ENCODE results near the gene RTEL1.
A peak's percentile ranks its signal among the peaks of the same experiment; 100 is the strongest.
"Not testable (repeated sequence)": the region's sequence is repeated elsewhere in the genome, so short reads cannot be mapped to it uniquely, and the experiment has no call there.

The RTEL1 gene

DNA sequence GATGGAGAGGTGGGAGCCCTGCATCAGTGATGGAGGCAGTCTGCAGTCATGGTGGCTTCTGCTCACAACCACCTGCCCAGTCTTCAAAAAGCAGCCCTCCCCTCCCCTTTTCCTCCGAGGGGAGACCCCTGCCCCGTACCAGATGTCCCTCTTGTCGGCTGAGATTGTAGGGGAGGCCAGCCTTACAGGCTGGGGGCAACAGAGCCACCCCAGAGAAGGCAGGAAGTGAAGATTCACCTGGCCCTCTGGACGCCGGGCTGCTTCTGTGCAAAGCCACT is 42.9 kb downstream of the RTEL1 start:
- no peak for DNase-seq (ENCODE audit: low read depth)

DNA sequence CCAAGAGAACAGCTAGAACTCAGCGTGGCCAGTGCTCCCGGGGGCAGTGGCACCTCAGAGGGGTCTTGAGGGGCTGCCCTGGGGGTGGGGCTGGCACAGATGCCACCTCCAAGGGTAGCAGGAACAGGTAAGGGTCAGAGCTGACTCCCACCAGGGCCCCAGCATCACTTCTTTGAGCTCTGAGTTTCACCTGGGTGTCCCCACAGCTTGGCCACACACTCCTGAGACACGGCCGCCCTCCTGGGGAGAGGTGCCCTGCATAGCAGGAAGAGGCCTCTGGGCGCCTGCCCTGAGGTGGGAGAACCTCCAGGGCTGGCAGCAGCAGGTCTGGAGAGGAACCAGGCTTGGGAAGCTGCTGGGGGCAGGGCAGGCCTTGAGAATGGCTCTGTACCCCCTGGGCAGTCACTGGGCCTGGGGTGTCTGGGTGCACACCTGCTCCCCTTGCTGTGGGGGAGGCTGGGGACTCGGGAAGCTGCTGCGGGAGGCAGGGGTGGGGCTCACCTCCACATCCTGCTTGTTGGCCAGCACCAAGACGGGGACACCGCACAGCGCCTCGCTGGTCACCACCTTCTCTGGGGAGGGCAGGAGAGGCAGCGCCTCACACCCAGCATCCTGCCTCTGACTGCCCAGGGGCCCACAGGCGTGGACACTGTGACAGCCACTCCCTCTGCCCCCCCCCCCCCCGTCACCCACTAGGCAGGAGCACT is 43.4 kb downstream of the RTEL1 start:
- no peak for DNase-seq (ENCODE audit: low read depth)

DNA sequence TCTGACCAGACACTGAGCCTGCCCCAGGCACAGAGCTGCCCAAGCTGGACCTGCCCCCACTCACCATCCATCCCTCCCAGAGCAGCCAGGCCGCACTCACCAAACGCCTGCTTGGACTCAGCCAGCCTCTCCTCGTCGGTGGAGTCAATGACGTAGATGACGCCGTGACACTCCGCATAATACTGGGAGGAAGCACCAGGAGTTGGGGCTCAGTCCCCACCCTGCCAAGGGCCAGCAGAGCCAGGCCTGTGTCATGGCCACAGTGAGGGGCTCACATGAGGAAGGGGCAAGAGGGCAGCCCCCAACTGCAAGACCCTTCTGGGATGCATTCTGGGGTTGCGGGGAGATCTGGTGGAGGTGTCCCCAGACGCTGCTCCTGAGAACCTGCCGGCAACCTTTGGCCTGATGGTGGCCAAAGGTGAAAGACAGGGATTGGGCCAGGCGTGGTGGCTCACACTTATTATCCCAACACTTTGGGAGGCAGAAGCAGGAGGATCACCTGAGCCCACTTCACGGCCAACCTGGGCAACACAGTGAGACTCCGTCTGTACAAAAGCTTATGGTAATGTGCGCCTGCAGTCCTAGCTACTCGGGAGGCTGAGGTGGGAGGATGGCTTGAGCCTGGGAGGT is 44.0 kb downstream of the RTEL1 start:
- DNase-seq (ENCODE audit: low read depth), result no peak

DNA sequence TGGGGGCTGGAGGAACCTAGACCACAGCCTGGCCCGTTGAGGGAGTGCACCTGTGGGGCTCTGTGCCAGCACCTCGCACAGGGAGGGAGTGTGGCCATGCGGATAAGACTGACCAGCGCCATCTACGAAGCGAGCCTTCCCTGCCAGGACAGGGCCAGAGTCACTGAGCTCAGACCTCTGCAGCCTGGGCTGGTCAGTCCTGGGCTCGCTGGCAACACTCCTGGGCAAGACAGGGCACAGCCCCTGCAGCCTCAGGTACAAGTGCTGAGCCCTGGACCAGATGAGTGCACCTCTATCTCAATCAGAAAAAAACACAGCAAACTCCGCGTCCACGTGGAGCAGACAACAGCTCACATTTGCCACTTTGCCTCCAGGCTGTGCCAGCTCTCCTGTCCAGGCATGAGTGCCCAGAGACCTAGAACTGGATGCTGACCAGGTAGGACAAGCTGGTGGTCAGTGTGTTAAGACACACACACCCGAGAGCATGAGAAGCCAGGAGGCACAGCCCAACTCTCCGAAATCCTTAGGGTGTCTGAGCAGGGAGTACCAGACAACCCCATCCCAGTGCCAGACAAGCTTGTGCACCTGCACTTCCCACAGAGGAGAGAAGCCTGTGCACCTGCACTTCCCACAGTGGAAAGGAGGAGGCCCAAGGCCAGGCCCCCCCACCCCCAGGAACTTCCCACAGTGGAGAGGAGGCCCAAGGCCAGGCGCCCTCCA is 44.8 kb downstream of the RTEL1 start:
- no peak for DNase-seq (ENCODE audit: low read depth)

DNA sequence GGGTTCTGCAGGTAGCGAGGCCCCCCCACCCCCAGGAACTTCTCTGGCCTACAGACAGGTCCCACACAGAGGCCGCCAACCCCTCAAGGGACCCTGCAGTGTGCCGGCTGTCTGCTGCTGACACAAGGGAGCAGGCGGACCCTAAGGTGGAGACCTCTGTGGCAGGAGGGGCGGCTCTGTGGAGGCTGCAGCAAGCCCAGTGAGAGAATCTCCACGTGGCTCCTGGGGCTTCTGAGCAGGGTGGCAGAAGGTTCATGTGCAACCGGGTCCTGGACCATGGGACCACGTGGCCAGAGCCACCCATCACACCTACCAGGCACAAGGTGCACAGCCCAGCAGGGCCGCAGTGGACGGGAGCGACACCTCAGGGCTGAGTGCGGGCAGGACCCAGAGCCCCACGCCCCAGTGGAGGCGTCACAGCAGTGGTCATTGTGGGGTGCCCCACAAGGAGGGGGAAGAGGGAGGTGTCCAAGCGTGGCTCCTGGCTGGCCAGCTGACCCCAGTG is 45.4 kb downstream of the RTEL1 start:
- no peak for DNase-seq (ENCODE audit: low read depth)

DNA sequence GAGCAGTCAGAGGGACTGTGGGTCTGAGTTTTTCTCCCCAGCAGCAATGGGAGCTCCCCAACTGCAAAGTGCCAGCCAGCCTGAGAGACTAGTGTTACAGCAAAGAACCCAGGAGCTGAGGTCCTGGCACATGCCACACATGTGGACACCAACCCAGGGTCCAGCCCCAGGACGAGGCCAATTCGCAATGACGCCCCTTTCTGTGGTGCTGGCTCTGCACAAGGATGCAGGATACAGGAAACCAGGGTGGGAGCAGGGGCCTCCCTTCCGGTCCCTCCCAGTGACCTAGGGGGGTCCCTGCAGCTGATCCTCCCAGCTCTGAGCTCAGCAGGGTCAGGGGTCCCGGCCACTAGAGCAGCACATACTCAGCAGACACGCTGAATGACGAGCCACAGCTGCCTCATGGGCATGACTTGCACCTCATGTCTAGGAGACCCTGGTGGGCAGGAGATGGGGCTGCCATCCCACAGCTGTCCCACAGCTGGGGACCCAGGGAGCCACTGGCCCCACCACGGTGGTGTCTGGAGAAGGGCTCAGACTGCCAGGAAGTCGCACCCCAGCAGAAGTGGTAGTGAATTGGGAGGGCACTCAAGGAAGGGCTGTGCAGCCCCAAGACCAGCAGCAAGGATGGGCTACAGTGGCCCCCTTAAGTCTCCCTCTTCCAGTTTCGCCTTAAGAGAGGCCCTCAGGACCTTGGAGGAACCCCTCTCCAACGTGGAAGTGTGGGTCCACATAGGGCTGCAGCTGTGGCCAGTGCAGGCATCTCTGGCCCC is 46.0 kb downstream of the RTEL1 start:
- DNase-seq (ENCODE audit: low read depth), result no peak

DNA sequence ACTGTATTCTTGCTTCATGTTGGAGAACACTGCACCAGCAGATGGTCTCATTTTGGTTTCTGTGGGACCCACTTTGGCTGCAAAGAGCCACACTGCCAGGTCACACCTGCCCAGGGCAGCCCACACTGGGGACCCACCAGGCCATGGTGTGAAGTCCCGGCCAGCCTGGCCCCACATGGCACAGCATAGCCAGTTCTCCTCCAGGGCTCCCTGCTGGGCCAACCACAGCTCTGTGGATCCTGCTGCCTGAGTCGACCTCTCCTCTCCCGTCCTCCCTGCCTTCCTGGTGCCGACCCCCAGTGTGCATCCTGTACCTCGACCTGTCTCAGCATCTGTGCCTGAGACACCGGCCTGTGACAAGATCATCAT is 46.6 kb downstream of the RTEL1 start:
- no peak for DNase-seq (ENCODE audit: low read depth)

DNA sequence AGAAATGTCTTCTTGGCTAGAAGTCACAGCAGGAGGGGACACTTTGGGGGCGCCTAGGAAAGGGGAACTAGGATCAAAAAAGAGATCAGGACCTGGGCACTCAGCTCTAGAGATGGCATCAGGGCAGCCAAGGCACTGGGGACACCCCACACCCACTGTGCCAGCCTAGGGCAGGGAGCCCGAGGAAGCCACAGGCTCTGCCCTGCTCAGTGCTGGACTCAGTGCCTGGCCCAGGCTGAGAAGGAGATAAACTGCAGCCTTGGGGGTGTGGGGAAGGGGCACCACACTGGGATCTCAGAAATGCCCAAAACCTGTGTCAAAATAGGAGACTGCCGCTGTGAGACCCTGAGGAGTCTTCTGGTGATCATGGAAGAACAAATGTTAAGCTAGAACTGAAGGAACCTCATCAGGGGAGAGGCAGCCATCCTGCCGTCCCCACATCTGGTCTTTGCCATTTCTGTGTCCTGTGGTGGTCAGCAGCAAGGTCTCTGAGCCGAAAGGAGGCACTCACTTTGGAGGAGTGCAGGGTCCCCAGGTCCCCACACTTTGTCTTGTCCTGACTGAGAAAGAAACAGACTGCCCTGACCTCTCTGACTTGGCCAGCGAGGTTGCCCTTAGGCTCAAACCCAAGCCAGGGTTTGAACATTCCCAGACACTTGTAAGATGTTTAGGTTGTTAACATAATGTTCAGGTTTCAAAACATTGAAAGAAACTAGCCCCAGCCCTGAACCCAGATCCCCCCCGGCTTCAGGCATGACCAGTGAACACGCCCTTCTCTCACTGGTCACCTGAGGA is 47.3 kb downstream of the RTEL1 start:
- DNase-seq (ENCODE audit: low read depth), result no peak

DNA sequence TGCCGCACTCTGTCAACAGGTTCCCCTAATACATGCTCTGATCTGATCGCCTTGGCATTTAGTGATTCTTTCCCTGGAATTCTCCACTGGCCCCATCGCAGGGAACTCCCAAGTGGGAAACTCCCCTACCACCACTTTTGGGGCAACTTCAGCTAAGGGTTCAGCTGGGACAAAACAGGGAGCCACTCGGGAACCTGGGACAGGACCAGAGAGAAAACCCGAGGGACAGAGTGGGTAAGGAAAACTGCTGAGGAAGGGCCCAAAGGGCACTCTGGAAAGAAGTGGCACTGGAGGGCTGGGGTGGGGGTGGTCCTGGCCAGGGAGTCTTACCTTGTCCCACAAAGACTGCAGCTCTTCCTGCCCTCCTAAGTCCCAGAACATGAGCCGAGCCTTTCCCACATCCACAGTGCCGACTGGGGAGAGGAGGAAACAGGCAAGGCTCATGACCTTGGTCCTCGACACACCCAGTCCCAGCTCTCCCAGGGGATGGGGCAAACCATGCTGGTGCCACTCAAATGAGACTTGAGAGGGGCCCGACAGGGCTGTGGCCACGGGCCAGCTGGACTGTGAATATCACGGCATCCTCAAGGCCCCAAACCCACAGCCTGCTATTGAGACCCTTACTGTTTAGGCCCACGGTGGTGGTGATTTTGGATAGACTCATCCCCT is 48.0 kb downstream of the RTEL1 start:
- no peak for DNase-seq (ENCODE audit: low read depth)

DNA sequence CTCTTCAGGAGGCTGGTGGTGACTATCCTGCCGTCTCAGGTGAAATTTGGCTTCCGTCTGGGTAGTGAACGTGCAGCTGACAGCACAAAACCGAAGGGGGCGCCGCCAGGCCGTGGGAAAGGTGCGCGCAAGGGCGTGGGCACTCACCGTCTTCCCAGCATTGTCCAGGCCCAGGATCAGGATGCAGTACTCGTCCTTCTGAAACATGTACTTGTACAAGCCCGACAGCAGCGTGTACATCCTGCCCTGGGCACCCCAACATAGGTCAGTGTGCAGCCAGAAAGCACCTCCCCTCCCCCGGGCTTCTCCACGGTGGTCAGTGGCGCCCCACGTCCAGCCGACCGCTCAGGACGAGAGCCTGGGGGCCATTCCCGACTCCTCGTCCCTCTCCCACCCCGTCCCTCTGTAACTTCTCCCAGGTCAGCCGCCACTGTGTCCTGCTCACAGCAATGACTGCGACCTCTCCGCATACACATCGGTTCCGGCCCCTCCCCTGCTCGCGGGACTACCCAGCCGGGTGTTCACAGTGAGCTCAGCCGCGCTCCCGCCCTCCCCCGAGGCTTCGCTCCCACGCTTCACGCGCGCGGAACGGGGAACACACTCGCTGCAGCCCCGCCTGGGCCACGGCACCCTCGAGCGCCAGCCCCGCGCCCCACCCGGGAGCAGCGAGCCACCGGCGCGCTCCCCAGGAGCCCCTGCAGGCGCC is 48.9 kb downstream of the RTEL1 start:
- peak; percentile 16 for DNase-seq (ENCODE audit: low read depth)

DNA sequence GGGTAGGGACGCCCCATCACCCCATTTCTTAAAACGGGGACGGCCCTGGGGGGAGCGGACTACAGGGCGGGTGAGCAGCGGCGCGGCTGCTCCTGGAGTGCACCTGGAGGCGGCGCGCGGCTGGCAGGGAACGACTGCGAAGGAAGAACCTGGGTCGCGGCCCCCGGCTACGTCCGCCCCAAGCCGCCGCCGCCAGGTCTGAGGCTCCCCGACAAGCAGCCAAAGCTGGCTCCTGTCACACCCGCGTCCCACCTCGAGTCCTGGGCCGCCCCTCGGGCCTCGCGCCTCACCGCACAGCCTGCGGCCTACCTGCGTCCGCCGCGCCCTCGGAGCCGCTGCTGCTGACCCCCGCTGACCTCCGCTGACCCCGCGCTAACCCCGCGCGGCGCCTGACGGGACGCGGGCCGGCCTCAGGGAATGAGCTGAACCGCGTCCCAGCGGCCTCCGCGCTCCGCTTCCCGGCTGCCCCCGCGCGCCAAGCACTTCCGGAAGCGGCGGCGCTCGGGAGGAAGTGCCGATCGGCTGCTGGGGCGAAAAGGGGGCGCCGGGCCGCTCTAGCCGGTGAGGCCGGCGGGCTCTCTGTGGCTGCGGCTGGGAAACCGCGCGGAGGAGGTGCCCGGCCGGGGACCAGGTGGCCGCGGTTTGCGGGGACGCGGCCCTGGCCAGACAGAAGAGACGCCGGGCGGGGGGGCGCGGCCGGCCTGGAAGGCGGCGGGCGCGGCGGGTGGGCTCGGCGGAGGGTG is 49.6 kb downstream of the RTEL1 start, which contains the start of the genes ARFRP1 and ZGPAT:
Gene ARFRP1, minus strand, starts transcription at position 419 of the 743 bp plus-strand sequence. CDS start 885 bp downstream, outside the sequence.
Gene ZGPAT, plus strand, starts transcription at position 482 of the 743 bp plus-strand sequence. CDS start 542 bp downstream, outside the sequence.
- peak; percentile 71 for DNase-seq (ENCODE audit: low read depth)

DNA sequence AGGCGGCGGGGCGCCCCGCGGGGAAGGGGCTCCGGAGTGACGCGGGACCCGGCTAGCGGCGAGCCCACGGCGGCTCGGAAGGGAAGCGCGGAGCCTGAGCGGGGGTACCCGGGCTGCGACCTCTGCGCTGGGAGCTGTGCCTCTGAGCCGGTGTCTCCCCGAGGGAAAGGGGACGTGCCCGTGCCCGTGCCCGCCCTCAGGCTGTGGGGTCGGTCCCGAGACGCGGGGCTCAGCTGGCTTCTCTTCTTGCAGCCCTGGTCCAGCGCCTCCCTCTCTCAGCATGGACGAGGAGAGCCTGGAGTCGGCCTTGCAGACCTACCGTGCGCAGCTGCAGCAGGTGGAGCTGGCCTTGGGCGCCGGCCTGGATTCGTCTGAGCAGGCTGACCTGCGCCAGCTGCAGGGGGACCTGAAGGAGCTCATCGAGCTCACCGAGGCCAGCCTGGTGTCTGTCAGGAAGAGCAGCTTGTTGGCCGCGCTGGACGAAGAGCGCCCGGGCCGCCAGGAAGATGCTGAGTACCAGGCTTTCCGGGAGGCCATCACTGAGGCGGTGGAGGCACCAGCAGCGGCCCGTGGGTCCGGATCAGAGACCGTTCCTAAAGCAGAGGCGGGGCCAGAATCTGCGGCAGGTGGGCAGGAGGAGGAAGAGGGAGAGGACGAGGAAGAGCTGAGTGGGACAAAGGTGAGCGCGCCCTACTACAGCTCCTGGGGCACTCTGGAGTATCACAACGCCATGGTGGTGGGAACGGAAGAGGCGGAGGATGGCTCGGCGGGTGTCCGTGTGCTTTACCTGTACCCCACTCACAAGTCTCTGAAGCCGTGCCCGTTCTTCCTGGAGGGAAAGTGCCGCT is 50.4 kb downstream of the RTEL1 start:
- no peak for DNase-seq (ENCODE audit: low read depth)

DNA sequence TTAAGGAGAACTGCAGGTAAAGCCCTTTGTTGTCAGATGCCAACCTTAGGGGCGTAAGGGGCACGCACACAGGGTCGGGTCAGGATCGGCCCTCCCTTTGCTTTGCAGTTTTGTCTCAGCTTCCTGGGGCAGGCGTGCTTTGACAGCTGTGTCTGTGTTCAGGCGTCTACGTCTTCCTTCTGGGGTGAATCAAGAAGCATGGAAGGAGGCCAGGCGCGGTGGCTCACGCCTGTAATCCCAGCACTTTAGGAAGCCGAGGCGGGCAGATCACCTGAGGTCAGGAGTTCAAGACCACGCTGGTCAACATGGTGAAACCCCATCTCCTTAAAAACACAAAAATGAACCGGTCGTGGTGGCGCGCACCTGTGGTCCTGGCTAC is 51.0 kb downstream of the RTEL1 start:
- DNase-seq (ENCODE audit: low read depth), result no peak

DNA sequence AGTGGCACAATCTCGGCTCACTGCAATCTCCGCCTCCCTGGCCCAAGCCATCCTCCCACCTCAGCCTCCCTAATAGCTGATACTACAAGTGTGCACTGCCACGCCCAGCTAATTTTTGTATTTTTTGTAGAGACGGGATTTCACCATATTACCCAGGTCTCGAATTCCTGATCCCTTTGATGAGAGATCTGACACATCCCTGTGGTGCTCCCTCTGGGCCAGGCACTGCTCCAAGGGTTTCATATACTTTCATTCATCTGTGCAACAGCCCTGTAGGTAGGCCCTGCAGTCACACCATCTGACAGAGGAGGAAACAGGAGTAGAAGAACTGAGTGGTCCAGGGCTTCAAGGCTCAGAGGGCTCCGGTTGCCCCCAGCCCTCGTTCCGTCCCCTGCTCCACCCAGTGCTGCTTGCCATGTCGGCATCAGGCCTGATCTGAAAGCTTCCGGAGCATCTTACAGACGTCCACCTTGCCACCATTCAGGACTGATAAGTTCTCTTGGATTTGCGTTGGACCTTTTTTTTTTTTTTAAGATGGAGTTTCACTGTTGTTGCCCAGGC is 53.1 kb downstream of the RTEL1 start:
- DNase-seq (ENCODE audit: low read depth), result no peak

DNA sequence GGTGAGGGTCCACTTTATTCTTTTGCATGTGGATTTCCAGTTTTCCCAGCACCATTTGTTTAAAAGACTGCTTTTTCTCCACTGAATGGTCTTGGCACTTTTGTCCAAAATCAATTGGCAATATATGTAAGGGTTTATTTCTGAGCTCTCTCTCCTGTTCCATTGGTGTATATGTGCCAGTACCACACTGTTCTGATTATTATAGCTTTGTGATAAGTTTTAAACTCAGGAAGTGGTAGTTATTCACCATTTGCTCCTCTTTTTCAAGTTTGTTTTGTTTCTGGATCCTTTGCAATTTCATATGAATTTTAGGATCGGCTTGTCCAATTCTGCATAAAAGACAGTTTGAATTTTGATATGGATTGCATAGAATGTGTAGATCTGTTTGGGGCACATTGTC is 54.1 kb downstream of the RTEL1 start:
- DNase-seq (ENCODE audit: low read depth), result no peak

DNA sequence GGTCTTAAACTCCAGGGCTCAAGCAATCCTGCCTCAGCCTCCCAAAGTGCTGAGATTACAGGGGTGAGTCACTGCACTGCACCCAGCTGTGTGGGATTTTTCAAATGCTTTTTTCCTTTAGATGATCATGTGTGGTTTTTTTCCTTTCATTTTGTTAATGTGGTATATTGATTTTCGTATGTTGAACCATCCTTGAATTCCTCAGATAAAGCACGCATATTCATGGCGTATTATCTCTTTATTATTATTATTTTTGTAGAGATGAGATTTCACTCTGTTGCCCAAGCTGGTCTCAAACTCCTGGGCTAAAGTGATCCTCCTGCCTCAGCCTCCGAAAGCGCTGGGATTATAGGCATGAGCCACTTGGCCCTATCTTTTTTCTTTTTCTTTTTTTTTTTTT is 56.7 kb downstream of the RTEL1 start:
- no peak for DNase-seq (ENCODE audit: low read depth)

DNA sequence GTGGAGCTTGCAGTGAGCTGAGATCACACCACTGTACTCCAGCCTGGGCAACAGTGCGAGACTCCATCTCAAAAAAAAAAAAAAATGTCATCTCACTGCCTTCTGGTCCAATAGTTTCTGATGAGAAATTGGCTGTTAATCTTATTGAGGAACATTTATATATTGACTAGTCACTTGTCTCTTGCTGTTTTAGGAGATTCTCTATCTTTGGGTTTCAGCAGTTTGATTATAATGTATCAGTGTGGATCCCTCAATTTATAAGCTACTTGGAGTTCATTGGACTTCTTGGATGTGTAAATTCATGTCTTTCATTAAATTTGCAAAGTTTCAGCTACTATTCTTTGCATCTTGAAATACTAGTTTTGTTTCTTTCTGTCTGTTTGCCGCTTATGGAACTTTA is 60.9 kb downstream of the RTEL1 start:
- no peak for DNase-seq (ENCODE audit: low read depth)

DNA sequence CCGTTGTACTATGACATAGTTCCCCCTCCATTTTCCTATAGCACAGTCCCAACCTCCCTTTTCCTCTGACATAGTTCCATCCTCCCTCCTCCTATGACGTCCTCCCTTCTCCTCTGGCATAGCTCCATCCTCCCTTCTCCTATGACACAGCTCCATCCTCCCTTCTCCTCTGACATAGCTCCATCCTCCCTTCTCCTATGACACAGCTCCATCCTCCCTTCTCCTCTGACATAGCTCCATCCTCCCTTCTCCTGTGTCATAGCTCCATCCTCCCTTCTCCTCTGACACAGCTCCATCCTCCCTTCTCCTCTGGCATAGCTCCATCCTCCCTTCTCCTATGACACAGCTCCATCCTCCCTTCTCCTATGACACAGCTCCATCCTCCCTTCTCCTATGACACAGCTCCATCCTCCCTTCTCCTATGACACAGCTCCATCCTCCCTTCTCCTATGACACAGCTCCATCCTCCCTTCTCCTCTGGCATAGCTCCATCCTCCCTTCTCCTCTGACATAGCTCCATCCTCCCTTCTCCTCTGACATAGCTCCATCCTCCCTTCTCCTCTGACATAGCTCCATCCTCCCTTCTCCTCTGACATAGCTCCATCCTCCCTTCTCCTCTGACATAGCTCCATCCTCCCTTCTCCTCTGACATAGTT is 65.0 kb downstream of the RTEL1 start:
- DNase-seq (ENCODE audit: low read depth), result not testable (repeated sequence)

Data from stromal cell of bone marrow (primary cell).